Body of pancreas (tissue), 4 donors: ENCODE data around the gene CAMKMT.

Experiments
- CTCF ChIP-seq, 7 experiments: fragments of 450-650 bp in 4 of 7; fragments of 200-600 bp in 3 of 7; sonication (generic) in 3 of 7; IDR thresholded peaks; one replicate each; pipeline ENCODE4 v1.5.1; 2016 to 2019; ENCODE audit warnings: antibody characterized with exemption in 7 of 7
- POLR2A ChIP-seq, 3 donors: fragments of 450-650 bp; IDR thresholded peaks; one replicate each; pipeline ENCODE4 v1.6.1; 2016; ENCODE audit warnings: antibody characterized with exemption in 3 of 3, mild to moderate bottlenecking in 2 of 3

- TF ChIP-seq CTCF (IDR thresholded peaks at IDR 0.05) (no peak), POLR2A (IDR thresholded peaks at IDR 0.05) (no peak)
Observed at GRCh38 chr2:44798139-44798659, 436.5 kb downstream of the CAMKMT start.
